Measurements from ENCODE around the gene NBL1.

Gene NBL1

GRCh38 chr1:19621274-19621950 is 22.7 kb upstream of the NBL1 start:
- no peak overlapping the region for H3K27ac ChIP-seq (ENCODE audit: low read length)
- H3K9me3 ChIP-seq (replicated peaks; ENCODE audit: insufficient read depth, low read length), result no peaks in the 10 kb centered on the region
- H3K9ac ChIP-seq (ENCODE audit: low read length), result no peak overlapping the region
- H3K4me2 ChIP-seq (ENCODE audit: low read depth, low read length), result no peak overlapping the region
- no peaks in the 10 kb centered on the region for H3K9me2 ChIP-seq (replicated peaks; ENCODE audit: insufficient read depth, low read length)
- H4K20me1 ChIP-seq (ENCODE audit: insufficient read depth, low read length), result no peaks in the 10 kb centered on the region
- H3K4me1 ChIP-seq (ENCODE audit: low read length), result no peaks in the 10 kb centered on the region
- H3K36me3 ChIP-seq (replicated peaks; ENCODE audit: insufficient read depth, low read length), result no peaks in the 10 kb centered on the region; the same call in 1 of the 2 replicates
- H3K27me3 ChIP-seq (replicated peaks; ENCODE audit: insufficient read depth, low read length), result no peaks in the 10 kb centered on the region
- no peaks in the 10 kb centered on the region for H3F3A ChIP-seq (ENCODE audit: insufficient read depth, low read length)
- DNase-seq, result no peak
- no peak for TF ChIP-seq EZH2 (optimal IDR thresholded peaks at IDR 0.05; ENCODE audit: low read depth, low read length)
- TF ChIP-seq EZH2phosphoT487 (IDR thresholded peaks at IDR 0.05; ENCODE audit: low read length), result no peak
- TF ChIP-seq, protein P1, sequence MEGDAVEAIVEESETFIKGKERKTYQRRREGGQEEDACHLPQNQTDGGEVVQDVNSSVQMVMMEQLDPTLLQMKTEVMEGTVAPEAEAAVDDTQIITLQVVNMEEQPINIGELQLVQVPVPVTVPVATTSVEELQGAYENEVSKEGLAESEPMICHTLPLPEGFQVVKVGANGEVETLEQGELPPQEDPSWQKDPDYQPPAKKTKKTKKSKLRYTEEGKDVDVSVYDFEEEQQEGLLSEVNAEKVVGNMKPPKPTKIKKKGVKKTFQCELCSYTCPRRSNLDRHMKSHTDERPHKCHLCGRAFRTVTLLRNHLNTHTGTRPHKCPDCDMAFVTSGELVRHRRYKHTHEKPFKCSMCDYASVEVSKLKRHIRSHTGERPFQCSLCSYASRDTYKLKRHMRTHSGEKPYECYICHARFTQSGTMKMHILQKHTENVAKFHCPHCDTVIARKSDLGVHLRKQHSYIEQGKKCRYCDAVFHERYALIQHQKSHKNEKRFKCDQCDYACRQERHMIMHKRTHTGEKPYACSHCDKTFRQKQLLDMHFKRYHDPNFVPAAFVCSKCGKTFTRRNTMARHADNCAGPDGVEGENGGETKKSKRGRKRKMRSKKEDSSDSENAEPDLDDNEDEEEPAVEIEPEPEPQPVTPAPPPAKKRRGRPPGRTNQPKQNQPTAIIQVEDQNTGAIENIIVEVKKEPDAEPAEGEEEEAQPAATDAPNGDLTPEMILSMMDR (IDR thresholded peaks at IDR 0.05; ENCODE audit: low read length), result no peak
- H3K79me2 ChIP-seq (ENCODE audit: low read length), result peaks cover 50% of the 10 kb centered on the region
- H2AFZ ChIP-seq (ENCODE audit: low read length), result no peak overlapping the region
- no peak overlapping the region for H3K4me3 ChIP-seq (ENCODE audit: low read length)

- Histone ChIP-seq H3K4me1 (ENCODE audit: low read length) (no peaks in the 10 kb centered on the region), H3K27me3 (replicated peaks; ENCODE audit: insufficient read depth, low read length) (no peaks in the 10 kb centered on the region), H4K20me1 (ENCODE audit: insufficient read depth, low read length) (no peaks in the 10 kb centered on the region), H3K9ac (ENCODE audit: low read length) (no peak overlapping the region), H3F3A (ENCODE audit: insufficient read depth, low read length) (no peaks in the 10 kb centered on the region), H3K27ac (ENCODE audit: low read length) (no peak overlapping the region), H3K4me2 (ENCODE audit: low read depth, low read length) (no peak overlapping the region), H3K79me2 (ENCODE audit: low read length) (peaks cover 48% of the 10 kb centered on the region), H3K36me3 (replicated peaks; ENCODE audit: insufficient read depth, low read length) (no peaks in the 10 kb centered on the region; the same call in 1 of the 2 replicates), H3K9me3 (replicated peaks; ENCODE audit: insufficient read depth, low read length) (no peaks in the 10 kb centered on the region), H3K4me3 (ENCODE audit: low read length) (no peak overlapping the region), H3K9me2 (replicated peaks; ENCODE audit: insufficient read depth, low read length) (no peaks in the 10 kb centered on the region), H2AFZ (ENCODE audit: low read length) (no peak overlapping the region)
- DNase-seq, result no peak
- no peak for TF ChIP-seq EZH2 (optimal IDR thresholded peaks at IDR 0.05; ENCODE audit: low read depth, low read length)
- TF ChIP-seq EZH2phosphoT487 (IDR thresholded peaks at IDR 0.05; ENCODE audit: low read length), result no peak
- TF ChIP-seq, protein P1 (IDR thresholded peaks at IDR 0.05; ENCODE audit: low read length), result no peak
Observed at GRCh38 chr1:19622204-19622603, 21.9 kb upstream of the NBL1 start.

DNA sequence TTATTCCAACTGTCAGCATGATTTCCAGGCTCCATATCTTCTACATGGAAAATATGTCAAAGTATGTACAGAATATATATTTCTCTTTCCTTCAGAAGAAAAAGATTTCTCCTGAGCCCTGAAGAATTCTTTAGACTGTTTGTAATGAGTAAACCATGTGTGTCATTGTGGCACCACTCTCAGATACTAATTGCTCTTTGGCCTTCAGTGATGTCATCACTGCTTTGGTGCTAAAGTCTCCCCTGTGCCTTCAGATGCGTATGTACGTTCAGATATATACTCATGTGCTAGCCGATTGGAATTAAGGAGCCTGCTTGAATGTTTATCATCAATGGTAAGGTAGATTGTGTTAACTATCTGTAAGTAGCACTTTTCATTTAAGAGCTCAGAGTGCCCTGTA is 20.6 kb upstream of the NBL1 start:
- Histone ChIP-seq H3K27me3 (replicated peaks; ENCODE audit: insufficient read depth, low read length) (no peaks in the 10 kb centered on the region), H3K27ac (ENCODE audit: low read length) (no peak overlapping the region), H3K9ac (ENCODE audit: low read length) (no peak overlapping the region), H4K20me1 (ENCODE audit: insufficient read depth, low read length) (no peaks in the 10 kb centered on the region), H2AFZ (ENCODE audit: low read length) (no peak overlapping the region), H3K36me3 (replicated peaks; ENCODE audit: insufficient read depth, low read length) (no peaks in the 10 kb centered on the region; the same call in 1 of the 2 replicates), H3K79me2 (ENCODE audit: low read length) (peaks cover 43% of the 10 kb centered on the region), H3K4me1 (ENCODE audit: low read length) (no peaks in the 10 kb centered on the region), H3K9me3 (replicated peaks; ENCODE audit: insufficient read depth, low read length) (no peaks in the 10 kb centered on the region), H3K4me2 (ENCODE audit: low read depth, low read length) (no peak overlapping the region), H3K4me3 (ENCODE audit: low read length) (no peak overlapping the region), H3K9me2 (replicated peaks; ENCODE audit: insufficient read depth, low read length) (no peaks in the 10 kb centered on the region), H3F3A (ENCODE audit: insufficient read depth, low read length) (no peaks in the 10 kb centered on the region)
- no peak for DNase-seq
- TF ChIP-seq EZH2phosphoT487 (IDR thresholded peaks at IDR 0.05; ENCODE audit: low read length) (no peak), EZH2 (optimal IDR thresholded peaks at IDR 0.05; ENCODE audit: low read depth, low read length) (no peak)
- TF ChIP-seq, protein P1 (IDR thresholded peaks at IDR 0.05; ENCODE audit: low read length), result no peak
